Activated T-cell treated with anti-CD3 and anti-CD28 coated beads, Interleukin-2, amount 50 U/mL, for 4 hours (primary cell): ENCODE results near the gene ERBIN. TPM values are rescaled to one million over a fixed set of nuclear protein-coding genes. Genes with fewer than 3 reads are reported as not detected.
A peak's percentile ranks its signal among the peaks of the same experiment; 100 is the strongest.

Experiments
- ATAC-seq, 2 donors: fragments of 200-7000 bp; cut with Tn5 transposase; one replicate each; pipeline ENCODE4 v1.10.0; 2021
- DNase-seq: peaks from one replicate; pipeline ENCODE4 v3.0.0-alpha.2; 2020
- H3K27me3 Mint-ChIP-seq: one replicate; pipeline ENCODE4 v1.8.0; 2021; ENCODE audit warnings: low read depth, mixed read lengths
- H3K36me3 Mint-ChIP-seq: one replicate; pipeline ENCODE4 v1.8.0; 2022; ENCODE audit warnings: mixed read lengths; ENCODE audit not compliant: insufficient read depth
- H3K4me1 Mint-ChIP-seq: one replicate; pipeline ENCODE4 v1.8.0; 2021; ENCODE audit warnings: low read depth, mixed read lengths
- H3K4me3 Mint-ChIP-seq: one replicate; pipeline ENCODE4 v1.8.0; 2021; ENCODE audit warnings: mild to moderate bottlenecking, moderate library complexity, mixed read lengths
- H3K9me3 Mint-ChIP-seq: one replicate; pipeline ENCODE4 v1.8.0; 2021; ENCODE audit warnings: mixed read lengths
- total RNA-seq, 3 donors: library from RNA; stranded (reverse); gene quantifications; one replicate each; pipeline ENCODE4 v1.2.1, GENCODE V29; 2021

ERBIN gene
- total RNA-seq, 3 donors from 2014 or later: 27.6 to 33.3 (median 28.2) TPM

DNA sequence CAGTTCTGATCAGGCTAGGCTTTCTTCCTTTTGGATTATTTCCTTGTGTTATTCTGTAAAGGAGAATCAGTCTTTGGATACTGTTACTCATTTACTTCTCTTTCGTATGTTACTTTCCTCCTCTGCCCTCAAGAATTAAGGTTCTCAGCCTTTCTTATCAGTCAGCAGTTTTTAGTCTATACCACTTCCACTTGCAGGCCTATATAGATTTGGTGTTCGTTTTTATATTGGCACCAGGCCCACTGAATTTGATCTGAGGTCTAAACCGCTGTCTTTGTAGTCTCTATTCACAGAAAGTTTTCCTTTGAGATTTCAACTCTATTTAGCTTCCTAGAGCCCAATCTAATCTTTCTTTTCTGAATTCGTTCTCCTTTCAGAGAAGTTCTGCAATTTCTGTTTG, 62.8 kb downstream of the ERBIN start:
- no peak overlapping the region for H3K4me3 Mint-ChIP-seq
- H3K4me1 Mint-ChIP-seq: peaks cover 34% of the 10 kb centered on the region
- no peaks in the 10 kb centered on the region for H3K9me3 Mint-ChIP-seq
- ATAC-seq: no peak
- no peaks in the 10 kb centered on the region for H3K27me3 Mint-ChIP-seq
- DNase-seq: no peak
- peaks cover 15% of the 10 kb centered on the region for H3K36me3 Mint-ChIP-seq

- H3K27me3 Mint-ChIP-seq: no peaks in the 10 kb centered on the region
- peaks cover 30% of the 10 kb centered on the region for H3K36me3 Mint-ChIP-seq
- no peak overlapping the region for H3K4me3 Mint-ChIP-seq
- ATAC-seq (no peak), DNase-seq (no peak)
- H3K9me3 Mint-ChIP-seq: no peaks in the 10 kb centered on the region
- peaks cover 24% of the 10 kb centered on the region for H3K4me1 Mint-ChIP-seq
Observed at GRCh38 chr5:65992630-65993029, 66.3 kb downstream of the ERBIN start.

DNA sequence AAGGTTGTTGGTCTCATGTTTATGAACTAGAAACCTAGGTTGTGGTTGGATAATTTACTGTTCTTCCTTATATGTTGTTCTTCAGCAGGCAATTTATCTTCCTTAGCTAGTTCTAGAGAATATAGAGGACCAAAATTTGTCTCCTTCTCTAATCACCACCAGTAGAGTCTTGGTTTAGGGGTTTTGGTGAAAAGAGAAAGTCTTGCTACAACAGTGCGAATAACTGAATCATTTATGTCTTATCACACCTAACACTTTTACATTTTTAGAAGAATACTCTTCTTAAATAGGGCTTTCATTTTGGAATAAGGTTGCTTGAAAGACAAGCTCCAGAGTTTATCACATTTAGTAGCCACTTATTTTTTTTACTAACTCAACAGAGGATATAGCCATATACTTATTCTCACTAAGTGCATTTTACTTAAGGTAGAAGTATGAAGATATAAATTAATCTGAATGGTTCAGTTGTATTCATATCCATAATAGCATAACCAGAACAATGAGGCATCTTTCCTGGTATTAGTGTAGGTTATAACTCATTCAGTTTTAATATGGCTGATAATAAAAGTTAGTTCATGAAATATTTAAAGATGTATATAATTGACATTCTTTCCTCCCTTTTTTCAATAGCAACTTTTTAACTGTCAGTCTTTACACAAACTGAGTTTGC, 67.9 kb downstream of the ERBIN start:
- peak; percentile 27 to 67 for ATAC-seq

DNA sequence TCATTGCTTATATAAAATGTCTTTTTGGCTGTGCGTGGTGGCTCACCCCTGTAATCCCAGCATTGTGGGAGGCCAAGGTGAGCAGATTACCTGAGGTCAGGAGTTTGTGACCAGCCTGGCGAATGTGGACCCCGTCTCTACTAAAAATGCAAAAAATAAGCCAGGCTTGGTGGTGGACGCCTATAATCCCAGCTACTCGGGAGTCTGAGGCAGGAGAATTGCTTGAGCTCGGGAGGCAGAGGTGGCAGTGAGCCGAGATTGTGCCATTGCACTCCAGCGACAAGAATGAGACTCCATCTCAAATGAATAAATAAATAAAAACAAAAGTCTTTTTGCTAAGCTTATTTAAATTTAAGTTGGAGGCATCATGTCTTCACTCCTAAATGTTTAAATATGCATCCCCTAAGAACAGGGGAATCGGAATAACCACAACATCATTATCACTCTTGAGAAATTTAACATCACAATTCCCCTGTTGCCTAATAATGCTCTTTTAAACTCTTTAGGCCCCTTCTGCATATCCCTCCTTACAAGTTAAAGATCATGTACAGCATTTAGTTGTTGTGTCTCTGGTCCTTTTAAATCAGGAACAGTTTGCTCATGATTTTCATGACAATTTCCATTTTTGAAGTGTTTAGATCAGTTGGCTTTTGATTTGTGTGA, 72.8 kb downstream of the ERBIN start:
- DNase-seq: no peak
- Mint-ChIP-seq H3K36me3 (peaks cover 47% of the 10 kb centered on the region), H3K4me3 (no peak overlapping the region), H3K9me3 (no peaks in the 10 kb centered on the region), H3K27me3 (no peaks in the 10 kb centered on the region), H3K4me1 (peaks cover 49% of the 10 kb centered on the region)
- no peak for ATAC-seq

More for the DNA sequence above, 67.9 kb downstream of the ERBIN start:
- Mint-ChIP-seq H3K36me3 (peaks cover 27% of the 10 kb centered on the region), H3K4me1 (peaks cover 23% of the 10 kb centered on the region), H3K27me3 (no peaks in the 10 kb centered on the region), H3K9me3 (no peaks in the 10 kb centered on the region), H3K4me3 (no peak overlapping the region)
- no peak for DNase-seq

DNA sequence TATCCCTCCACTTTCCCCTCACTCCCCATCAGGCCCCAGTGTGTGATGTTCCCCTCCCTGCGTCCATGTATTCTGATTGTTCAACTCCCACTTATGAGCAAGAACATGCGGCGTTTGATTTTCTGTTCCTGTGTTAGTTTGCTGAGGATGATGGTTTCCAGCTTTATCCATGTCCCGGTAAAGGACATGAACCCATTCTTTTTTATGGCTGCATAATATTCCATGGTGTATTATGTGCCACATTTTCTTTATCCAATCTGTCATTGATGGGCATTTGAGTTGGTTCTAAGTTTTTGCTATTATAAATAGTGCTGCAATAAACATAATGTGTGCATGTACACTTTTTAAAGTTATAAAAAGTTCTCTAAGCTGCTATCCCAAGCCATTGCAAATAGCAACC, 75.6 kb downstream of the ERBIN start:
- H3K36me3 Mint-ChIP-seq: peaks cover 45% of the 10 kb centered on the region
- DNase-seq (no peak), ATAC-seq (no peak)
- H3K4me3 Mint-ChIP-seq: no peak overlapping the region
- H3K4me1 Mint-ChIP-seq: peaks cover 51% of the 10 kb centered on the region
- no peaks in the 10 kb centered on the region for H3K9me3 Mint-ChIP-seq
- H3K27me3 Mint-ChIP-seq: no peaks in the 10 kb centered on the region

GRCh38 chr5:66002415-66002814, 76.0 kb downstream of the ERBIN start:
- DNase-seq (no peak), ATAC-seq (peak; percentile 86 to 92)
- H3K9me3 Mint-ChIP-seq: no peaks in the 10 kb centered on the region
- H3K36me3 Mint-ChIP-seq: peaks cover 41% of the 10 kb centered on the region
- no peak overlapping the region for H3K4me3 Mint-ChIP-seq
- peaks cover 53% of the 10 kb centered on the region for H3K4me1 Mint-ChIP-seq
- H3K27me3 Mint-ChIP-seq: no peaks in the 10 kb centered on the region

- ATAC-seq (no peak), DNase-seq (no peak)
- H3K4me1 Mint-ChIP-seq: peaks cover 56% of the 10 kb centered on the region
- no peaks in the 10 kb centered on the region for H3K27me3 Mint-ChIP-seq
- peaks cover 45% of the 10 kb centered on the region for H3K36me3 Mint-ChIP-seq
- H3K4me3 Mint-ChIP-seq: no peak overlapping the region
- no peaks in the 10 kb centered on the region for H3K9me3 Mint-ChIP-seq
Observed at GRCh38 chr5:66004216-66004615, 77.8 kb downstream of the ERBIN start.

DNA sequence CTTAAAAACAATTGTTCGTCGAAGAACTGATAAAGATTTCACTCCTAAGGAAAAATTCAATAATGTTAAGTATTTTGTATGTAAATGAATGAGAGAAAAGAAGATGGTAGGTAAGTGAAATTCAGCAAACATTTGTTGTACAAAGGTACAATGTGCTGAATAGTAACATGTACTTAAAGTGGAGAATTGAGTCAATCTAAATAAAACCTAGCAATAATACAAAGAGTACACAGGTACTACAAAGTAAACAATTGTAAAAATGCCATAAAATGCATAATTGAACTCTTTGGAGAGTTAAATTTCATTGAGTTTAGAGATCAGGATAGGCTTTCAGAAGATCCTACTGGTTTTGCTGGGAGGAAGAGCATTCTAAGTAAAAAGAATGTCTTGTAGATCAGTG, 82.9 kb downstream of the ERBIN start:
- no peak overlapping the region for H3K4me3 Mint-ChIP-seq
- H3K4me1 Mint-ChIP-seq: peaks cover 58% of the 10 kb centered on the region
- ATAC-seq (no peak), DNase-seq (no peak)
- no peaks in the 10 kb centered on the region for H3K27me3 Mint-ChIP-seq
- H3K36me3 Mint-ChIP-seq: peaks cover 28% of the 10 kb centered on the region
- H3K9me3 Mint-ChIP-seq: no peaks in the 10 kb centered on the region

DNA sequence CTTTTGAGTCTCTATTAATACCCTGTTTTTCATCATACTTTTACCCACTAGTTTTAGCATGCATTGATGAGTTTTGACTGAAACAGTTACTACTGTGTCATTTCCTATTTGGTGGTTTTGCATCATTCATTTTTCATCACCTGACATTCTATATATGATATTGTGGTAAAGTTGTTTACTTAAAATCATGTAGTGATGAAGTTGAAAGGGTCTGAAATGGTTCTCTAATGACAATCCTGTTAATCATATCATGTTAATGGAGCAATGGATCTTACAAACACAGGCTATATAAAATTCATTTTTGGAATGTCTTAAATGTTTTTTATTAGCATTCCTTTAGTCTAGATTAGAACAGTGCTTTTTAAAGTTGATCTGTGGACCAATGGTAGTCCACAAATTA, 84.1 kb downstream of the ERBIN start:
- Mint-ChIP-seq H3K4me3 (no peak overlapping the region), H3K36me3 (peaks cover 21% of the 10 kb centered on the region), H3K4me1 (peaks cover 49% of the 10 kb centered on the region), H3K27me3 (no peaks in the 10 kb centered on the region), H3K9me3 (no peaks in the 10 kb centered on the region)
- DNase-seq (no peak), ATAC-seq (peak; percentile 83 to 93)

- Mint-ChIP-seq H3K36me3 (peaks cover 23% of the 10 kb centered on the region), H3K9me3 (no peaks in the 10 kb centered on the region), H3K4me3 (no peak overlapping the region), H3K4me1 (peaks cover 46% of the 10 kb centered on the region), H3K27me3 (no peaks in the 10 kb centered on the region)
- ATAC-seq (no peak), DNase-seq (no peak)
Observed at GRCh38 chr5:66012271-66012670, 85.9 kb downstream of the ERBIN start.

- H3K36me3 Mint-ChIP-seq: peaks cover 29% of the 10 kb centered on the region
- ATAC-seq (no peak), DNase-seq (no peak)
- no peak overlapping the region for H3K4me3 Mint-ChIP-seq
- peaks cover 52% of the 10 kb centered on the region for H3K4me1 Mint-ChIP-seq
- H3K9me3 Mint-ChIP-seq: no peaks in the 10 kb centered on the region
- no peaks in the 10 kb centered on the region for H3K27me3 Mint-ChIP-seq
Observed at GRCh38 chr5:66013397-66013796, 87.0 kb downstream of the ERBIN start.

DNA sequence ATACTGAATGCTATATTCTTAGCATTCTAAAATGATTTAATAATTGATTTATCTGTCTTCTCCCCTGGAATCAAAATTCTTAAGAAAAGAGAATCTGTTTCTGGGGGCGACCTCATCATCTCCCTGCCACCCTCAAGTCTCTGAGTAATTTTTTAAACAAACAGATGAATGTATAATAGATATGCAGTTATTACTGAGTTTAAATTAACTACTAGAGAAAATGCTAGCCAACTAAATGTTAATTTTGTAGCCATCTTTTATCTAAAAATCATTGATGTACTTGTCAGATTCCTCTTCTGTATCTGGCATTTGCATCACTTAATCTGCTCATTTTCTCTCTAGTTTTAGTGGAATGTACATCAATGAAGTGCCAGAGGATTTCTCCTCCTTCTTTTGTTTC, 87.5 kb downstream of the ERBIN start:
- Mint-ChIP-seq H3K27me3 (no peaks in the 10 kb centered on the region), H3K9me3 (no peaks in the 10 kb centered on the region), H3K4me1 (peaks cover 53% of the 10 kb centered on the region), H3K4me3 (no peak overlapping the region), H3K36me3 (peaks cover 29% of the 10 kb centered on the region)
- DNase-seq (no peak), ATAC-seq (no peak)

DNA sequence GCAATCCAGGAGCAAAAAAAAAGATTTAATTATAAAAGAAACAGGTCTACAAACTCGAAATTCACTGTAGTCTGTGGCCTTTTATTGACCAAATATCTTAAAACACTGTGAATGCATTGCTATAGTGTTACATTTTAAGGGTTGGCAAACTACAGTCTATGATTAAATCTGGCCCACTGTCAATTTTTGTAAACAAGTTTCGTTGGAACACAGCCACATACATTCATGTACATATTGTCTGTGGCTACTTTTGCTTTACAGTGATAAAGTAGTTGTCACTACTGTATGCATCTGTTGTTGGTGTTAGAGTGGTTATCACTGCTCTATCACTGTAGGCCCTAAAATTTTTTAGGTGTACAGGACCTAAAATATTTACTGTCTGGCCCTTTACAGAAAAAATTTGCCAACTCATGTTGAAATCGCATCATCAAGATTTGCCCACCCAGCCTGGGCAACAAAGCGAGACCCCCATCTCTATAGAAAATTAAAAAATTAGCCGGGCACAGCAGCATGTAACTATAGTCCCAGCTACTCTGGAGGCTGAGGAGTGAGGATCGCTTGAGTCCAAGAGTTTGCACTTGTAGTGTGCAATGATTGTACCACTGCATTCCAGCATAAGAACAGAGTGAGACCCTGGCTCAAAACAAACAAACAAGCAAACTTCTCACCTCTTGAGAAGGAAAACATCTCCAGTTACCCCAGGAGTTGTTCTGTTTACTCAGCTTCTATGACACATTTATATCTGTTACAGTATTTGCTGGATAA, 89.0 kb downstream of the ERBIN start:
- no peak for ATAC-seq
- no peak for DNase-seq
- Mint-ChIP-seq H3K36me3 (peaks cover 26% of the 10 kb centered on the region), H3K27me3 (no peaks in the 10 kb centered on the region), H3K4me1 (peaks cover 46% of the 10 kb centered on the region), H3K9me3 (no peaks in the 10 kb centered on the region), H3K4me3 (no peak overlapping the region)

DNA sequence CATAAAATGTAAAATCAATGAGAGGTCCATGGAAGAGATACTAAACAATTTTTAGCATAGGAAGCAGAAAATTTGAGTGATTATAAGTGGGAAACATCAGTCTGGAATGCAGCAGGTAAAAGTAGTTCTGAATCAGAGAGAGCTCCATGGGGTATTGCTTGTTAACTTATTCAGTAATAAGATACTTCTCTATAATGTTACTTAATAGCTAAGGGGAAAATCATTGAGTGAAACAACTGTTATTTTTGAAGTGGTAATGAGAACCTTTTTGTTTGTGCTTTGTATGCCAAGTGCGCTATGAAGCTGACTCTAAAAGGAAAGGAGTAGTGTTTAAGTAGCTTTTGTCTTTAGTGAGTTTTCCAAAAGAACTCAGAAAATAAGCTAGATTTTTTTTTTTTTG, 95.2 kb downstream of the ERBIN start:
- Mint-ChIP-seq H3K36me3 (peaks cover 25% of the 10 kb centered on the region), H3K4me1 (peaks cover 22% of the 10 kb centered on the region), H3K4me3 (no peak overlapping the region), H3K27me3 (no peaks in the 10 kb centered on the region), H3K9me3 (no peaks in the 10 kb centered on the region)
- ATAC-seq (no peak), DNase-seq (no peak)

GRCh38 chr5:66039296-66039695, 112.9 kb downstream of the ERBIN start:
- Mint-ChIP-seq H3K4me1 (peaks cover 8% of the 10 kb centered on the region), H3K36me3 (peaks cover 41% of the 10 kb centered on the region), H3K27me3 (no peaks in the 10 kb centered on the region), H3K4me3 (no peak overlapping the region), H3K9me3 (no peaks in the 10 kb centered on the region)
- no peak for ATAC-seq
- no peak for DNase-seq
